Right lobe of liver (tissue), 6 donors: ENCODE data around the gene MOGAT2. TPM values are rescaled to one million over a fixed set of nuclear protein-coding genes. Genes with fewer than 3 reads are reported as not detected.

ENCODE experiments used
- ATAC-seq, 4 donors: fragments of 200-7000 bp; cut with Tn5 transposase; one replicate each; pipeline ENCODE4 v1.9.1; 2020; ENCODE audit warnings: mild to moderate bottlenecking in 4 of 4, moderate library complexity in 4 of 4
- DNase-seq, 3 donors: peaks; one replicate each; pipeline ENCODE4 v3.0.0-alpha.2; 2020
- H3K27ac ChIP-seq, 3 donors: fragments of 200-600 bp; one replicate each; pipeline ENCODE4 v1.8.0; 2022
- H3K27me3 ChIP-seq, 2 donors: fragments of 200-600 bp; one replicate each; pipeline ENCODE4 v1.8.0; 2022
- H3K36me3 ChIP-seq, 4 donors: fragments of 200-600 bp; sonication (generic) in 1 of 4; one replicate each; pipeline versions ENCODE4 v1.5.1 to v1.8.0; 2017 to 2022; ENCODE audit warnings: control low read depth in 1 of 4
- H3K4me1 ChIP-seq, 4 donors: fragments of 200-600 bp; sonication (generic) in 1 of 4; one replicate each; pipeline versions ENCODE4 v1.5.1 to v1.8.0; 2017 to 2022; ENCODE audit warnings: control low read depth in 1 of 4
- H3K4me3 ChIP-seq, 3 donors: fragments of 200-600 bp; one replicate each; pipeline ENCODE4 v1.8.0; 2022
- H3K9me3 ChIP-seq, 4 donors: fragments of 200-600 bp; sonication (generic) in 1 of 4; one replicate each; pipeline versions ENCODE4 v1.5.1 to v1.8.0; 2017 to 2022; ENCODE audit warnings: control low read depth in 1 of 4
- POLR2A ChIP-seq: fragments of 450-650 bp; IDR thresholded peaks from one replicate; pipeline ENCODE4 v1.6.1; 2017; ENCODE audit warnings: antibody characterized with exemption, mild to moderate bottlenecking
- WGBS: methylation state at CpG from one replicate; pipeline ENCODE4 v1.1.6; 2018; ENCODE audit warnings: low coverage, low lambda C conversion rate; ENCODE audit not compliant: insufficient coverage; ENCODE audit errors: missing lambda C conversion rate; 5-methylcytosine and 5-hydroxymethylcytosine counted together
- intact Hi-C, 2 donors: fragments of 100-400 bp; cut with DNase I; formaldehyde crosslinking; loops; one replicate each; pipeline versions ENCODE4 v1.11.2 to v1.14.1; 2022
- total RNA-seq, 6 experiments: library from RNA; depleted of rRNA in 2 of 6; stranded (reverse); fragments of >200 nt in 2 of 6; fragmentation: NEBNext Ultra II Directional in 3 of 6; extraction: Animal tissue kit (Norgen Biotek cat#: 25700) in 3 of 6; gene quantifications; one replicate each; pipeline versions ENCODE4 v1.1.0 to v1.2.4, GENCODE V29; 2016 to 2023
- TF ChIP-seq, protein P1 (sequence below), 4 donors: fragments of 200-600 bp in 3 of 4; fragments of 450-650 bp in 1 of 4; IDR thresholded peaks; one replicate each; pipeline versions ENCODE4 v1.5.1 to v1.8.0; 2016 to 2022; ENCODE audit warnings: antibody characterized with exemption in 4 of 4, mild to moderate bottlenecking in 2 of 4
- donor health status: DM: no; HTN: yes; CAD: no.
- donor health status: DM: no; HTN: no; CAD: no.
- donor health status: DM: no; HTN: no; CAD: no.
- donor health status: DM: no; HTN: yes; CAD: no.
- donor health status: DM: no; HTN: yes; CAD: no.

The MOGAT2 gene
- total RNA-seq, 6 experiments from 2014 or later, result 24.3 to 164 (median 100) TPM

DNA sequence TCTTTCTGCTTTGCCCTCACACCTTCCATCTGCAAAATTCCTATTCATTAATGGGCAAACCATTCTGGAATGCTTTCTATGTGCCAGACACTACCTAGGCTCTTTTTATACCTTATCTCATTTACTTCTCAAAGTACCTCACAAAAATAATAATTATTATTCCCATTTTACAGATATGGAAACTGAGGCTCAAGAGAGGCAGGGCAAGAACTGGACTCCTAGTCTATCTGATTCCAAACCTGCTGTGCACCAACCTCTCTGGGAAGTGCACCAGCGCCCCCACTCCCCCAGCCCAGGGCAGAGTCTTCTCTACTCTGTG, 50.1 kb downstream of the MOGAT2 start:
- Histone ChIP-seq H3K27ac (peak overlapping the region in 1 of 3 donors; percentile 99), H3K4me1 (peaks cover 0 to 27% (median 8%) of the 10 kb centered on the region in 4 donors), H3K27me3 (no peaks in the 10 kb centered on the region), H3K4me3 (no peak overlapping the region), H3K9me3 (no peaks in the 10 kb centered on the region), H3K36me3 (no peaks in the 10 kb centered on the region)
- TF ChIP-seq, protein P1, sequence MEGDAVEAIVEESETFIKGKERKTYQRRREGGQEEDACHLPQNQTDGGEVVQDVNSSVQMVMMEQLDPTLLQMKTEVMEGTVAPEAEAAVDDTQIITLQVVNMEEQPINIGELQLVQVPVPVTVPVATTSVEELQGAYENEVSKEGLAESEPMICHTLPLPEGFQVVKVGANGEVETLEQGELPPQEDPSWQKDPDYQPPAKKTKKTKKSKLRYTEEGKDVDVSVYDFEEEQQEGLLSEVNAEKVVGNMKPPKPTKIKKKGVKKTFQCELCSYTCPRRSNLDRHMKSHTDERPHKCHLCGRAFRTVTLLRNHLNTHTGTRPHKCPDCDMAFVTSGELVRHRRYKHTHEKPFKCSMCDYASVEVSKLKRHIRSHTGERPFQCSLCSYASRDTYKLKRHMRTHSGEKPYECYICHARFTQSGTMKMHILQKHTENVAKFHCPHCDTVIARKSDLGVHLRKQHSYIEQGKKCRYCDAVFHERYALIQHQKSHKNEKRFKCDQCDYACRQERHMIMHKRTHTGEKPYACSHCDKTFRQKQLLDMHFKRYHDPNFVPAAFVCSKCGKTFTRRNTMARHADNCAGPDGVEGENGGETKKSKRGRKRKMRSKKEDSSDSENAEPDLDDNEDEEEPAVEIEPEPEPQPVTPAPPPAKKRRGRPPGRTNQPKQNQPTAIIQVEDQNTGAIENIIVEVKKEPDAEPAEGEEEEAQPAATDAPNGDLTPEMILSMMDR (IDR thresholded peaks at IDR 0.05), result no peak
- 10% methylated on average over 1 of the region's 1 CpG for WGBS
- ATAC-seq (no peak), DNase-seq (no peak)
- intact Hi-C loops, result loop anchor here (5.0 to 10.0 kb wide), 2 partner anchors 45 to 63 kb away; no protein-coding TSS in a partner anchor

DNA sequence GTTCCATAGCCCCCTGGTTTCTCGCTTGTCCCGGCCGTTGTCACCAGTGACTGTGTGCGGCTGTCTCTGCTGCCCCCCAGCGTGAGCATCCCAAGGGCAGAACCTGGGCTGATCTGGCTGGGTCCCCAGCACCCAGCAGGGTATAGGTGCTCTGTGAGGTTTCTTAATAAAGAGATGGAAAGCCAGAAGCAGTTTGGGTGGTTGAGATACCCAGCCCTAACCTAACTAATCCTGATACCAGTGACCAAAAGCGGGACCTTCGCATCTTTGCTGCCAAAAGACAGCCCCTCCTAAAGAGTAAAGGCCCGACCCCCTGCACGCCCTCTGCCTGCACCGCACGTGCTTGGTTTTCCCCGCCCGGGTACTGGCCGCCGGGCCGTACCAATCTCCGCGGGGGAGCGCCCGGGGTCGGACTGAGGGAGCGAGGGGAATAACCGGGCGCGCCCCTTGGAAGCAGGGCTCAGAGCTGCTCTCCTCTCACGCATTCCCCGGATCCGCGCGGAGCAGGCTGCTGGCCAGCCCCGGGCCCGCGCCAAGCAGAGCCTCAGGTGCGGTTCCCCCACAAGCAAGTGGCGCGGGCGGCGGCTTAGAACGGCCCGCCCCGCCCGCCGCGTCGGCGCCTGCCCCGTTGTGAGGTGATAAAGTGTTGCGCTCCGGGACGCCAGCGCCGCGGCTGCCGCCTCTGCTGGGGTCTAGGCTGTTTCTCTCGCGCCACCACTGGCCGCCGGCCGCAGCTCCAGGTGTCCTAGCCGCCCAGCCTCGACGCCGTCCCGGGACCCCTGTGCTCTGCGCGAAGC, 50.7 kb downstream of the MOGAT2 start, which contains the start of gene DGAT2:
Gene DGAT2 (plus strand): TSS at position 667 of the 797 bp plus-strand sequence. CDS start 214 bp downstream, outside the sequence.
- 1% methylated on average over 22 of the region's 66 CpGs for WGBS
- Histone ChIP-seq H3K4me3 (peak within 1 kb of the TSS; percentile 72 to 98 (median 87)), H3K27ac (peak within 1 kb of the TSS; percentile 81 to 99 (median 97)), H3K27me3 (no peaks in the 10 kb centered on the region), H3K9me3 (no peaks in the 10 kb centered on the region), H3K36me3 (no peaks in the 10 kb centered on the region), H3K4me1 (peaks cover 0 to 24% (median 5%) of the 10 kb centered on the region in 4 donors)
- peak; percentile 81 to 90 (median 86) for ATAC-seq
- intact Hi-C loops, result loop anchor here (5.0 to 10.0 kb wide), 2 partner anchors 46 to 64 kb away; no protein-coding TSS in a partner anchor
- TF ChIP-seq POLR2A, result peak; percentile 89
- TF ChIP-seq, protein P1 (IDR thresholded peaks at IDR 0.05), result peak; percentile 44 to 65 (median 58)
- peak; percentile 85 to 90 (median 90) for DNase-seq

DNA sequence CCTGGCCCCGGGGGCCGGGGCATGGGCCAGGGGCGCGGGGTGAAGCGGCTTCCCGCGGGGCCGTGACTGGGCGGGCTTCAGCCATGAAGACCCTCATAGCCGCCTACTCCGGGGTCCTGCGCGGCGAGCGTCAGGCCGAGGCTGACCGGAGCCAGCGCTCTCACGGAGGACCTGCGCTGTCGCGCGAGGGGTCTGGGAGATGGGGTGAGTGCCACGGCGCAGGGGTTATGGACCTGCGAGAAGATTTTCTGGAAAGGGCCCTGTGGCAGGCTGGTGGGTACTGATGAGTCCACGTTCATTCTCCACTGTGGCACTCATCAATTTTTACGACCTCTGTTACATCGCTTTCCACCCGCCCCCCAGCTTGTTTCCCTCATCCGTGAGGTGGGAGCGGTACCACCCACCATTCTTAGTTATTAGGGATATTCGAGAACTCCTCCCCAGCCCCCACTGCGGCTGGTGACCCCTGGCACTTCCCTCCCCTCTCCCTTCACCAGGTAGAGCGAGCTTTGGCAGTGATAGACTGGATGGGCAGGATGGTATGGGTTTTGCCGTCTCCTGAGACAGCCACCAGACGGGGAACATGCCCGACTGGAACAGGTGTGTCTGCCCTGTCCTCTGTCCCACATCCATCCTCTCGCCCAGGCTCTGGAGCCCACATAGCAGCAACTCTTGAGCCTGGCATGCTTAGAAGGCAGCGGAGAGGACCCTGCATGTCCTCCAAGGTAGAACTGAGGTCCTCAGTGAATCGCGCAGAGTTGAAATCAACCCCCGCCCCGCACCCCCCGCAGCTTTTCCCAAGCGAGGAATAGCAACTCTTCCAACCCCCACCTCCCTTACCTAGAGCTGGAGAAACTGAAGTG, 51.5 kb downstream of the MOGAT2 start:
- 1% methylated on average over 10 of the region's 46 CpGs for WGBS
- peak in 2 of 3 donors; percentile 38 to 56 for DNase-seq
- intact Hi-C loops, result loop anchor here (5.0 to 10.0 kb wide), 2 partner anchors 47 to 64 kb away; no protein-coding TSS in a partner anchor
- ATAC-seq, result peak; percentile 6 to 28 (median 26)
- no peaks in the 10 kb centered on the region for H3K9me3 ChIP-seq
- peaks cover 0 to 3% (median 0%) of the 10 kb centered on the region in 4 donors for H3K36me3 ChIP-seq
- no peak for TF ChIP-seq POLR2A
- TF ChIP-seq, protein P1 (IDR thresholded peaks at IDR 0.05), result no peak
- H3K4me3 ChIP-seq, result peak overlapping the region; percentile 72 to 98 (median 87)
- peaks cover 0 to 18% (median 4%) of the 10 kb centered on the region in 4 donors for H3K4me1 ChIP-seq
- H3K27ac ChIP-seq, result peak overlapping the region; percentile 81 to 99 (median 97)
- H3K27me3 ChIP-seq, result no peaks in the 10 kb centered on the region

DNA sequence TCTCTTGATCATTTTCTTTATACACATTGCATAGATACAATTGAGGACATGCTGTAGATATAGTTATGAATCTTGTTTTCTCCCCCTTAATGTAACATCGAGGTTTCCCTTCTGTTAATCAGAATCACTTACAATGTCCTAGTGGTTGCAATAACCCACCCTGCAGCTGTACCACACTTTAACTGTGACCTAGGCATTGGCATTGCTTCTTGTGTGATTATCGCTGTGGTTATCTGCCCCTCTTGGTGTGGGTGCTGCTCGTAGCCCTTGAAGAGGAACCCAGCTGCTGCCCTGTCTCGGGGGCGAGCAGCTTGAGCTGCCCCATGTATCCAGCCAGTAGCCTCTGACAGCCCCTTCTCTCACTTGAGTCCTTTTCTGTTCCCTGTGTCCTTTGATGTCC, 52.5 kb downstream of the MOGAT2 start:
- Histone ChIP-seq H3K4me1 (peaks cover 0 to 18% (median 4%) of the 10 kb centered on the region in 4 donors), H3K27me3 (no peaks in the 10 kb centered on the region), H3K36me3 (peaks cover 0 to 3% (median 0%) of the 10 kb centered on the region in 4 donors), H3K9me3 (no peaks in the 10 kb centered on the region), H3K4me3 (peak overlapping the region in 2 of 3 donors; percentile 87 to 98), H3K27ac (peak overlapping the region in 1 of 3 donors; percentile 3)
- no peak for ATAC-seq
- intact Hi-C loops, result no loop called here
- peak in 2 of 3 donors; percentile 31 to 39 for DNase-seq
- WGBS, result 9% methylated on average over 5 of the region's 5 CpGs
- TF ChIP-seq POLR2A, result no peak
- TF ChIP-seq, protein P1 (IDR thresholded peaks at IDR 0.05), result no peak
